Neural crest cell (in vitro differentiated cells): Measurements from ENCODE around the gene DIPK1C. TPM values are rescaled to one million over a fixed set of nuclear protein-coding genes. Genes with fewer than 3 reads are reported as not detected.

Experiments used
- DNase-seq: peaks from one replicate; pipeline ENCODE4 v3.0.0; 2021; ENCODE audit warnings: low read depth, mixed read lengths, low spot score
- H3K27ac Mint-ChIP-seq: one replicate; pipeline ENCODE4 v1.8.0; 2021; ENCODE audit warnings: mild to moderate bottlenecking, mixed read lengths; ENCODE audit not compliant: unreplicated experiment
- H3K27me3 Mint-ChIP-seq: 2 replicates; pipeline ENCODE4 v1.8.0; 2021; ENCODE audit warnings: low read depth, mild to moderate bottlenecking, mixed read lengths
- H3K36me3 Mint-ChIP-seq: 2 replicates; pipeline ENCODE4 v1.8.0; 2021; ENCODE audit warnings: low read depth, mild to moderate bottlenecking, mixed read lengths
- H3K4me1 Mint-ChIP-seq: 2 replicates; pipeline ENCODE4 v1.8.0; 2021; ENCODE audit warnings: mixed read lengths
- H3K4me3 Mint-ChIP-seq: one replicate; pipeline ENCODE4 v1.8.0; 2021; ENCODE audit warnings: mild to moderate bottlenecking, mixed read lengths
- H3K9me3 Mint-ChIP-seq: 2 replicates; pipeline ENCODE4 v1.8.0; 2021; ENCODE audit warnings: mixed read lengths
- CTCF ChIP-seq: fragments of 200-600 bp; sonication (generic); conservative IDR thresholded peaks from 2 replicates; pipeline ENCODE4 v1.5.0; 2021; ENCODE audit warnings: antibody characterized with exemption, mild to moderate bottlenecking
- total RNA-seq: library from RNA; stranded (reverse); gene quantifications from 2 replicates; pipeline ENCODE4 v1.2.1, GENCODE V29; 2021

Gene DIPK1C
- total RNA-seq, 1 donor from 2014 or later: not detected

- Mint-ChIP-seq H3K27ac (no peak overlapping the region), H3K9me3 (no peaks in the 10 kb centered on the region), H3K4me3 (no peak overlapping the region), H3K36me3 (no peaks in the 10 kb centered on the region), H3K4me1 (no peaks in the 10 kb centered on the region), H3K27me3 (peaks cover 10% of the 10 kb centered on the region)
- no peak for DNase-seq
- TF ChIP-seq CTCF: no peak
Measured at GRCh38 chr18:74446178-74446577, 10.9 kb downstream of the DIPK1C start.

- Mint-ChIP-seq H3K36me3 (no peaks in the 10 kb centered on the region), H3K27ac (no peak overlapping the region), H3K9me3 (no peaks in the 10 kb centered on the region), H3K4me3 (no peak overlapping the region), H3K4me1 (no peaks in the 10 kb centered on the region), H3K27me3 (peaks cover 9% of the 10 kb centered on the region)
- no peak for DNase-seq
- TF ChIP-seq CTCF: no peak
Measured at GRCh38 chr18:74445585-74445984, 11.5 kb downstream of the DIPK1C start.

GRCh38 chr18:74444104-74444503, 13.0 kb downstream of the DIPK1C start:
- TF ChIP-seq CTCF: no peak
- Mint-ChIP-seq H3K27me3 (peaks cover 9% of the 10 kb centered on the region), H3K4me1 (no peaks in the 10 kb centered on the region), H3K36me3 (no peaks in the 10 kb centered on the region), H3K9me3 (no peaks in the 10 kb centered on the region), H3K27ac (no peak overlapping the region), H3K4me3 (no peak overlapping the region)
- no peak for DNase-seq

GRCh38 chr18:74440808-74441427, 16.2 kb downstream of the DIPK1C start:
- no peaks in the 10 kb centered on the region for H3K4me1 Mint-ChIP-seq
- H3K27me3 Mint-ChIP-seq: peaks cover 9% of the 10 kb centered on the region
- H3K9me3 Mint-ChIP-seq: peaks cover 2% of the 10 kb centered on the region
- H3K4me3 Mint-ChIP-seq: no peak overlapping the region
- no peak overlapping the region for H3K27ac Mint-ChIP-seq
- H3K36me3 Mint-ChIP-seq: no peaks in the 10 kb centered on the region
- DNase-seq: no peak
- no peak for TF ChIP-seq CTCF

- no peak overlapping the region for H3K4me3 Mint-ChIP-seq
- H3K36me3 Mint-ChIP-seq: no peaks in the 10 kb centered on the region
- no peaks in the 10 kb centered on the region for H3K4me1 Mint-ChIP-seq
- no peak for DNase-seq
- peaks cover 2% of the 10 kb centered on the region for H3K9me3 Mint-ChIP-seq
- no peak overlapping the region for H3K27ac Mint-ChIP-seq
- peaks cover 2% of the 10 kb centered on the region for H3K27me3 Mint-ChIP-seq
- TF ChIP-seq CTCF: no peak
Measured at GRCh38 chr18:74438091-74438490, 19.0 kb downstream of the DIPK1C start.
